Transverse colon (tissue), 4 donors: ENCODE data around the gene BLZF1.

Source experiments
- CTCF ChIP-seq, 5 experiments: fragments of 200-600 bp in 3 of 5; fragments of 450-650 bp in 2 of 5; sonication (generic) in 3 of 5; IDR thresholded peaks; 1 replicate in 2 of 5; 2 replicates in 3 of 5; pipeline ENCODE4 v1.5.1; 2016 to 2017; ENCODE audit warnings: antibody characterized with exemption in 5 of 5, inconsistent platforms in 3 of 5, mild to moderate bottlenecking in 2 of 5, moderate library complexity in 1 of 5
- EP300 ChIP-seq: sonication (generic); formaldehyde crosslinking; IDR thresholded peaks from one replicate; pipeline ENCODE4 v1.6.1; 2017; ENCODE audit warnings: antibody characterized with exemption, low read depth
- POLR2A ChIP-seq: fragments of 450-650 bp; IDR thresholded peaks from one replicate; pipeline ENCODE4 v1.6.1; 2016; ENCODE audit warnings: antibody characterized with exemption, mild to moderate bottlenecking, moderate library complexity
- POLR2AphosphoS5 ChIP-seq, 3 donors: sonication (generic); formaldehyde crosslinking; IDR thresholded peaks; one replicate each; pipeline ENCODE4 v1.6.1; 2016; ENCODE audit warnings: antibody characterized with exemption in 3 of 3

- no peak for TF ChIP-seq CTCF (IDR thresholded peaks at IDR 0.05)
- no peak for TF ChIP-seq POLR2A
- TF ChIP-seq POLR2AphosphoS5 (IDR thresholded peaks at IDR 0.05): no peak
- no peak for TF ChIP-seq EP300
Measured at GRCh38 chr1:169327875-169328274, 40.1 kb upstream of the BLZF1 start.
